ENCODE data around the gene PFKFB4. TPM values are rescaled to one million over a fixed set of nuclear protein-coding genes. Genes with fewer than 3 reads are reported as not detected.

PFKFB4 gene
- total RNA-seq, 4 donors from 2014 or later: 1.6 to 8.8 (median 2.5) TPM

DNA sequence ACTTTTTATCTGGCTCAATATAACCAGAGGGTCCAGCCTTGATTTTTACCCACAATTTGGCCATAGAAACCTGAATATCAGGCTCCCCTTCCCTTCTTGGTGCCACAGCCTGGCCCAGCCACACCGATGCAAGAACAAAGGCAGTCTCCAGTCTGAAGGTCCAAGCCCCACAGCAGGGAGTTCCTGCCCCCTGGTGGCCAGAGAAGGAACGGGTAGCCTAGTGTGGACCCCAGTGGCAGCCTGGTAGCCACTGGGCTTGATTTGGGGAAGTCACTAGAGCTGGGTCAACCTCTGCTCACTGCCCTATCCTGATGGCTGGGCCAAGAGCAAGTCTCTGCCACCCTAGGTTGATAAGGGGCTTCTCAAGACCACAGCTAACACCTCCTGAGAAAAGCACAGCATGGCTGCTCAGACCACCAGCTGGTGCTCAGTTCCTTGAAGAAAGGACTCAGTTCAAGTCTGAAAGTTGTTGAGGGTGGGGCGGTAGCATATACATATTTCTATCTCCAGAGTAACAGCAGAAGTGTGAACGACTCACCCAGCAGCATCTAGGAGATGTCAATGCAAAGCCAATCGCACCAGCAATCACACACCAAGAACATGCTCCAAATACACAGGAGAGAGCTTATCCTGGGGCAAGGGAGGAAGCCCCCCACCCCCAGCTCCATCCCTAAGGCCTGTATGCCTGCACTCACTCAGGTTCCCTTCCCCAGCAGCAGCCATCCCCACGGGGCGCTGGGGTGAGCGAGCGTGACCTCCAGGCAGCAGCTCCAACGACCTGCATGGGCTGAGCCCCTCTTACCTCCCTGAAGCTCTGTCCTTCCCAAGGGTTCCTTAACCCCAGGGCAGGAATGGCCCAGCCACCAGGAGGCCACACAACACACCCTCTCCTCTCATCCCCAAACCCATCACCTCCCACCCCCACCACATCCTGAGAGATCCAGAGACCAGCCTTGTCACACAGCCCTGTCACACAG lies 7.6 kb downstream of the PFKFB4 start:
- TF ChIP-seq, protein P1, sequence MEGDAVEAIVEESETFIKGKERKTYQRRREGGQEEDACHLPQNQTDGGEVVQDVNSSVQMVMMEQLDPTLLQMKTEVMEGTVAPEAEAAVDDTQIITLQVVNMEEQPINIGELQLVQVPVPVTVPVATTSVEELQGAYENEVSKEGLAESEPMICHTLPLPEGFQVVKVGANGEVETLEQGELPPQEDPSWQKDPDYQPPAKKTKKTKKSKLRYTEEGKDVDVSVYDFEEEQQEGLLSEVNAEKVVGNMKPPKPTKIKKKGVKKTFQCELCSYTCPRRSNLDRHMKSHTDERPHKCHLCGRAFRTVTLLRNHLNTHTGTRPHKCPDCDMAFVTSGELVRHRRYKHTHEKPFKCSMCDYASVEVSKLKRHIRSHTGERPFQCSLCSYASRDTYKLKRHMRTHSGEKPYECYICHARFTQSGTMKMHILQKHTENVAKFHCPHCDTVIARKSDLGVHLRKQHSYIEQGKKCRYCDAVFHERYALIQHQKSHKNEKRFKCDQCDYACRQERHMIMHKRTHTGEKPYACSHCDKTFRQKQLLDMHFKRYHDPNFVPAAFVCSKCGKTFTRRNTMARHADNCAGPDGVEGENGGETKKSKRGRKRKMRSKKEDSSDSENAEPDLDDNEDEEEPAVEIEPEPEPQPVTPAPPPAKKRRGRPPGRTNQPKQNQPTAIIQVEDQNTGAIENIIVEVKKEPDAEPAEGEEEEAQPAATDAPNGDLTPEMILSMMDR (IDR thresholded peaks at IDR 0.05; ENCODE audit: low read depth): no peak

DNA sequence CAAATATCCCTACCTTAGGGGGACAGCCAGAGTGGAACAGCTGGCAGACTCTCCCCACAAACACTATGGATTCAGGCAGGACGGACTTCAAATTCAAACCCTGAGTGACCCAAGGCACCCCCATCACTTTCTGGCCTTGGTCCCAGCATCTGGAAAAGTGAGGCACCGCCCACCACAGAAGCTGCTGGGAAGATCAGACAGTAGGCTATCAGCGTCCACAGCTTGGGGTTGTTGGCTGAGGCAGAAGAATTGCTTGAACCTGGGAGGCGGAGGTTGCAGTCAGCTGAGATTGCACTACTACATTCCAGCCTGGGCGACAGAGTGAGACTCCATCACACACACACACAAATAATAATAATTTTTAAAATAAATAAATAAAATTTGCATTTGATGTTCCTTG lies 8.5 kb downstream of the PFKFB4 start:
- TF ChIP-seq, protein P1 (IDR thresholded peaks at IDR 0.05; ENCODE audit: low read depth): no peak

DNA sequence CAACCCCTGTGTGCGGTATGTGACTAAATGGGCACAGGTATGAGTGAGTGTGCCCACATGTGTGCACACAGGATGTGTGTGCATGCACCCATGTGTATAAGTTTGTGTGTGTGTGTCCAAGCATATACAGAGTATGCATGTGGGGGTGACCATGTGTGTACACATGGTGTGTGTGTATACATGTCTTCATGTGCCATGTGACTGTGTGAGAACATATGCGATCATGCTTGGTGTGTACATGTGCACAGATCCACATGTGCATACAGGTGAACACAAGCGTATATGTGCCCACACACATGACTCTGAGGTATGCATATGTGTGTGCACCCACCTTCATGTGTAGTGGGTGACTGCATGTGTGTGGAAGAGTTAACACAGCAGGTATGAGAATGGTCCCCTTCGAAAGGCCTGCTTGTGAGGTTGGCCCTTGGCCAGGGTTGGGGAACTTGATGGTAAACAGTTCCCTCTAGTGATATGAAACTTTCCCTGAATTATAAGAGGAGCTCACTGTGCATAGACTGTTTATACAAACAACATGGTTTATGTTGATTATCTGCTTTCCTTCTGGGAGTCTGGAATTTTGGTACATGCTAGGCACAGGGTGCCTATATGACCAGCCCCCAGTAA lies 10.3 kb downstream of the PFKFB4 start:
- TF ChIP-seq, protein P1 (IDR thresholded peaks at IDR 0.05; ENCODE audit: low read depth): no peak

DNA sequence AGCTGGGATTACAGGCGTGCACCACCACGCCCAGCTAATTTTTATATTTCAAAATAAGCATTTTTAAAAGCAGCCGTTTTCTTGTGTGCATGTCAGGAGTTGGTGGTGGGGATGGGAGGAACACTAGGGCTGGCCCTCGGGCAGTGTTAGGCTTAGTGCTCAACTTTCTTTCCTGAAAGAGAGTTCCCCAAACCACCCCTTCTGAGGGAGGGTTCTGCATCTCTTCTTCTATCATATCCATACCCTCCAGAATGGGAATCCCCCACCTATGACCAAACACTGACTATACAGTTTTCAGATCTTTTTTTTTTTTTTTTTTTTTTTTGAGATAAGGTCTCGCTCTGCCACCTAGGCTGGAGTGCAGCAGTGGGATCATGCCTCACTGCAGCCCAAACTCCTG lies 12.5 kb downstream of the PFKFB4 start:
- TF ChIP-seq, protein P1 (IDR thresholded peaks at IDR 0.05; ENCODE audit: low read depth): no peak

DNA sequence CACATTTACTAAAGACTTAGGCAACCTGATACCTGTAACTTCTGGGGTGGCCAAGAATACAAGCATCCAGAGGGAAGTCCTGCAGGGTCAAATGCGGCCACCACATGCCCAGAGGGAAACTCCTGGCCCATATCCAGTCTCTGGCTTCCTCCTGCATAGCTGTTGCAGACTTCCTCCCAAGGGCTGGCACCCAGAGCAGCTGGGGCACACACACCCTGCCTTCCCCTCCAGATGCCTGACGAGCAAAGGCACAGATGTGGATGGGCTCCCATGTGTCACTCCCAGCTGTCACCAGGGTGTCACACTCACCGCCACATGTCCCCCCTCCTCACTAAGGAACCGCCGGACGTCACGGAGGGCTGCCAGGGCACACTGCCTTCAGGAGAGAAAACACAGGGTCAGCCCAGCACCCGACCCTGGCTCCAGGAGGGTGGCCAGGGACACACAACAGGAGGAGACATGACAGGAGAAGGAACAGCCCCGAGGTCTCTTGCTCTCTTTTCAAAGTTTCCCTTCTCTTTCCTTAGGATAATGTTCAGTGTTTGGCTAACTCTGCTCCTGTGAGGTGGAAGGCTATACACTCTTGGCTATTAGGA lies 13.2 kb downstream of the PFKFB4 start:
- TF ChIP-seq, protein P1 (IDR thresholded peaks at IDR 0.05; ENCODE audit: low read depth): no peak

DNA sequence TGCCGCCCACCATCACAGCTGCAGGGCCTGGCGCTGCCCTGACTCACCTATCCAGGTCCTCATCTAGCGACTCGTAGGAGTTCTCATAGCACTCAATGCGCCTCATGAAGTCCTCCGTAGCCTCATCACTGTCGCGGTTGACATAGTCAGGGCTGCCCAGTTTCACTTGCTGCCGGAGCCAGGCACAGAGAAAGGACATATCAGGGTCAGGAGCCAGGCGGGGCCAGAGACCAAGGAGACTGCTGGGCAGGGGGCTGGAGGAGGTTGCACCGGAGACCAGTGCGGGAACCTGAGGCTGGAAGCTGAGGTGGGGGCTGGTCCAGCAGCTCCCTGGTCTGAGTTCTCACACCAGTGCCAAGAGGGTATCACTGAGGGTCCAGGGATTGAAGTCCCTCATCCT lies 18.2 kb downstream of the PFKFB4 start:
- TF ChIP-seq, protein P1 (IDR thresholded peaks at IDR 0.05; ENCODE audit: low read depth): no peak

DNA sequence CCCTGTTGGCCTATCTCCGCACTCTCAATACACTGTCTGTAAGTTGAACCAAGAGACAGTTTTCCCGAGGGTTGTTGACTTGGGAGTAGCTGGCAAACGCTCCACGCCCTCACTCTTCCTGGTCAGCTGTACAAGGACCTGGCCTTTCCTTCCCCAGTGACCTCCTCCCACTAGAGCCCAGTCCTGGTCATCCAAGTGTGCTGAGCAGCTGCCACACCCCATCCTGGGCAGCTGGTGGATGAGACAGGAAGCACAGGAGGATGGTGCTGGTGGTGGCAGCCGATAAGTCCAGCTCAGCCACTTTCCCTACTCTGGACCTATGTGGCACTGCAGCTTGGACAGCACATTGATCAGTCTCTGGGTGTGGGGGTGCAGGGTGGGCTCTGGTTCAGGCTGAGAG lies 19.8 kb downstream of the PFKFB4 start:
- TF ChIP-seq, protein P1 (IDR thresholded peaks at IDR 0.05; ENCODE audit: low read depth): no peak
